Breast epithelium (tissue), 3 donors: ENCODE data around the gene INHBB.

Source experiments
- POLR2A ChIP-seq: fragments of 450-650 bp; IDR thresholded peaks from one replicate; pipeline ENCODE4 v1.6.1; 2016; ENCODE audit warnings: antibody characterized with exemption, mild to moderate bottlenecking, moderate library complexity
- TF ChIP-seq, protein P1 (sequence below), 3 donors: fragments of 450-650 bp; IDR thresholded peaks; one replicate each; pipeline ENCODE4 v1.5.1; 2016 to 2017; ENCODE audit warnings: antibody characterized with exemption in 3 of 3, mild to moderate bottlenecking in 3 of 3, moderate library complexity in 3 of 3

- no peak for TF ChIP-seq POLR2A
- TF ChIP-seq, protein P1, sequence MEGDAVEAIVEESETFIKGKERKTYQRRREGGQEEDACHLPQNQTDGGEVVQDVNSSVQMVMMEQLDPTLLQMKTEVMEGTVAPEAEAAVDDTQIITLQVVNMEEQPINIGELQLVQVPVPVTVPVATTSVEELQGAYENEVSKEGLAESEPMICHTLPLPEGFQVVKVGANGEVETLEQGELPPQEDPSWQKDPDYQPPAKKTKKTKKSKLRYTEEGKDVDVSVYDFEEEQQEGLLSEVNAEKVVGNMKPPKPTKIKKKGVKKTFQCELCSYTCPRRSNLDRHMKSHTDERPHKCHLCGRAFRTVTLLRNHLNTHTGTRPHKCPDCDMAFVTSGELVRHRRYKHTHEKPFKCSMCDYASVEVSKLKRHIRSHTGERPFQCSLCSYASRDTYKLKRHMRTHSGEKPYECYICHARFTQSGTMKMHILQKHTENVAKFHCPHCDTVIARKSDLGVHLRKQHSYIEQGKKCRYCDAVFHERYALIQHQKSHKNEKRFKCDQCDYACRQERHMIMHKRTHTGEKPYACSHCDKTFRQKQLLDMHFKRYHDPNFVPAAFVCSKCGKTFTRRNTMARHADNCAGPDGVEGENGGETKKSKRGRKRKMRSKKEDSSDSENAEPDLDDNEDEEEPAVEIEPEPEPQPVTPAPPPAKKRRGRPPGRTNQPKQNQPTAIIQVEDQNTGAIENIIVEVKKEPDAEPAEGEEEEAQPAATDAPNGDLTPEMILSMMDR (IDR thresholded peaks at IDR 0.05), result no peak
Measured at GRCh38 chr2:120398996-120399888, 53.3 kb downstream of the INHBB start.
